Head of caudate nucleus (tissue), 42 donors: ENCODE results near the gene DCAF4.
"Not testable (repeated sequence)": the region's sequence is repeated elsewhere in the genome, so short reads cannot be mapped to it uniquely, and the experiment has no call there.

ENCODE experiments used
- DNase-seq, 42 donors: peaks; one replicate each; pipeline versions ENCODE4 v3.0.0 to v3.0.0-alpha.2; 2020 to 2021; ENCODE audit warnings: mixed read lengths in 7 of 42
- intact Hi-C: fragments of 100-400 bp; cut with DNase I; formaldehyde crosslinking; loops from one replicate; pipeline ENCODE4 v1.15.0; 2022

DCAF4 gene

GRCh38 chr14:72924337-72924736, 1.9 kb upstream of the DCAF4 start:
- intact Hi-C loops, result no loop called here
- DNase-seq, result peak in 1 of 42 donors; percentile 45

GRCh38 chr14:72925171-72925759, 999 bp upstream of the DCAF4 start:
- intact Hi-C loops, result no loop called here
- DNase-seq, result peak in 1 of 42 donors; percentile 14

DNA sequence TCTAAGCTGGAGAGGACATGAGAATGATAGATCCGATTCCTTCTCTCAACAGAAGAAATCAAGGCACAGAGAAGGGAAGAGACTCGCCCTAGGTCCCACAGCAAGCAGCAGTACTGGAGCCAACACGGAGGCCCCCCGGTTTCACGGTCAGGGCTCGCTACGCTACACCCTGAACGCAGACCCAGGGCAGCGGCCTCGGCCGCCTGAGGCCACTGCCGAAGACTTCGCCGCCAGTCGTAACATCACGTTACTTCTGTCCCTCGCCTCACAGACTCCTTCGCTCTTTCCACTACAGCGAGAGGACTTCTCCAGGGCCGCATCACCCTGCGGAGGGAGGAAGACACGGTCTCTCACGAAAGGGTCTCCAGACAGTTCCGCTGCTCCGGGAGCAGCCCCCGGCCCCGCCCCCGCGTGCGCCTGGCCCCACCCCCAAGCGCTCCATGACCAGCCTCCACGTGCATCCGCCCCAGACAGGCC, 411 bp upstream of the DCAF4 start:
- peak in 1 of 42 donors; percentile 35 for DNase-seq
- intact Hi-C loops, result no loop called here

GRCh38 chr14:72928872-72929271, 2.6 kb downstream of the DCAF4 start:
- intact Hi-C loops, result no loop called here
- no peak for DNase-seq

DNA sequence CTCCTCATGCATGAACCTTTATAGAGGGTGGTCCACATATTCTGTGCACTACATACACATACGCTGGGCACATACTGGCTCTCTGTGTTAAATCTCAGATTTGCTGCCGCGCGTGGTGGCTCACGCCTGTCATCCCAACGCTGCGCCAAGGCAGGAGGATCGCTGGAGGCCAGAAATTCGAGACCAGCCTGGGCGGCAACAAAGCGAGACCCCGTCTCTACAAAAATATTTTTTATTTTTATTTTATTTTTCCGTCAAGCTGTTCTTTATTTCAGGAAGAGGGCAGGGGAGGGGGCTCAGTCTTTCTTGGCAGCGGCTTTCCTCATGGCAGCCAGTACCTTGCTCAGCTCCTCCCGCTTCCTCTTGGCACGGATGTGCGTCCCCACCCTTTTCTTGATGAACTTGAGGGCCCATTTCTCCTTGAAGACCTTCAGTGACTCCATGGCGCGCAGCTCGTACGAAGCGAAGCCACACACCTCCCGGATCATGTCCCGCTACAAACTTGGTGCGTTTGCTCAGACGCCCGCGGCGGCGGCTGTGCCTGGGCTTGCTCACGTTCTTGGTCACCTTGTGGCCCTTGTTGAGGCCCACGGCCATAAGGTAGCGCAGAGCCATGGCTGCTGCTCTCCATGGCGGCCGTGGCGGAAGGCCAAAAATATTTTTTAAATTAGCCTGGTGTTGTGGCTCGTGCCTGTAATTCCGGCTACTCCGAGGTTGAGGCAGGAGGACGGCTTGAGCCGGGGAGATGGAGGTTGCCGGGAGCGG, 3.2 kb downstream of the DCAF4 start:
- no peak for DNase-seq
- intact Hi-C loops, result no loop called here

DNA sequence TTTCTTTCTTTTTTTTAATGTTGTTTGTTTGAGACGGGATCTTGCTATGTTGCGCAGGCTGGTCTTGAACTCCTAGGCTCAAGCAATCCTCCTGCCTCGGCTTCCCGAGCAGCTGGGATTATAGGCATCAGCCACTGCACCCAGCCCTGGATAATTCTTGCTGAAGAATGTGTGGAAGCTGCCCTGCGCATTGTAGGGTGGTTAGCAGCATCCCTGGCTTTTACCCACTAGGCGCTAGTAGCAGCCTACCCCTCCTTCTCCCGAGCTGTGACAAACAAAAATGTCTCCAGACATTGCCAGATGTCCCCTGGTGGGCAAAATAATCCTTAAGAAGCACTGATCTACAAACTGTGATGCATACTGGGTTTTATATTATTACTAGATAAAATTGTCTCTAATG, 6.6 kb downstream of the DCAF4 start:
- intact Hi-C loops, result no loop called here
- no peak for DNase-seq

DNA sequence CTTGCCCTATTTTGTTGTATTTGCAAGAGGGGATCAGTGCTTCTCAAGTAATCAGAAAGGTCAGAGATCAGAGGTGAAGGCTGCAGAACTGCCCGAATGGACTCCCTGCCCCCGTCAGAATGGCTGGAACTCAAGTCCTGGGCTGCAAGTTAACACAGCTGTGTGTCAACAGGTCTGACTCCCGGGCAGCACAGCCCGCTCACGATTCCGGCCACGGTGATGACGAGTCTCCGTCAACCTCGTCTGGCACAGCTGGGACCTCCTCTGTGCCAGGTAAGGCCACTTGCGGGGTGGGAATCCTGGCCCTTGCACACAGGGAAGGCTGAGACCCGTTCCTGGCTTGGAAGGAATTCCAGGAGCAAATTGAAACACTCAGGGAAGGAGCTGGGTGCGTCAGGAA, 13.4 kb downstream of the DCAF4 start:
- intact Hi-C loops, result no loop called here
- no peak for DNase-seq

- intact Hi-C loops, result no loop called here
- peak in 1 of 42 donors; percentile 24 for DNase-seq
These were observed 15.2 kb downstream of the DCAF4 start for GRCh38 chr14:72941286-72941985.

GRCh38 chr14:72942934-72943333, 16.7 kb downstream of the DCAF4 start:
- intact Hi-C loops, result no loop called here
- DNase-seq, result no peak

DNA sequence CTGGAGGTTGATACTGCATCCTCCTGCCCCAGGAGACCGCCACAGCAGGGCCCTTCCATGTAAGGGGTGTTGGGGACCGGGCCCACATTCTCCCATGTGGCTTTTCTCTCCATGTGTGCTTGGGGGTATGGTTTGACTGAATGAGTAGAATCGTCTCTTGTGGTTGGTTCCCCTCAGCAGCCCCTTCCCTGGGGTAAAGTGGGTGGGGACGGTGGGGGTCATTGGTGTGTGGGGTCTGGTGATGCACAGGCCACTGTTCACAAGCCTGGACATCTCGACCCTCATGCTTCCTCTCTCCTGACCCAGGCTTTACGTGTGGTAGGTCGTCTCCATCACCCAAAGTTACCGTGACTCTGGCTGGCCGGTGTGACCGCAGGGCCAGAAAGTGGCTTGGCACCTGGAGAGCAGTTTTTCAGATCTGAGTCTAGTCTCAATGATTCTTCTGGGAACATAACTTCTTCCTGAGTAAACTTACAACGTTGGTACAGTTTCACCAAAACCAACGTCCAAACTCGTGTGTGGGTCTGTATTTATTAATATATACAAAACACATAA, 17.7 kb downstream of the DCAF4 start:
- DNase-seq, result no peak
- intact Hi-C loops, result no loop called here

DNA sequence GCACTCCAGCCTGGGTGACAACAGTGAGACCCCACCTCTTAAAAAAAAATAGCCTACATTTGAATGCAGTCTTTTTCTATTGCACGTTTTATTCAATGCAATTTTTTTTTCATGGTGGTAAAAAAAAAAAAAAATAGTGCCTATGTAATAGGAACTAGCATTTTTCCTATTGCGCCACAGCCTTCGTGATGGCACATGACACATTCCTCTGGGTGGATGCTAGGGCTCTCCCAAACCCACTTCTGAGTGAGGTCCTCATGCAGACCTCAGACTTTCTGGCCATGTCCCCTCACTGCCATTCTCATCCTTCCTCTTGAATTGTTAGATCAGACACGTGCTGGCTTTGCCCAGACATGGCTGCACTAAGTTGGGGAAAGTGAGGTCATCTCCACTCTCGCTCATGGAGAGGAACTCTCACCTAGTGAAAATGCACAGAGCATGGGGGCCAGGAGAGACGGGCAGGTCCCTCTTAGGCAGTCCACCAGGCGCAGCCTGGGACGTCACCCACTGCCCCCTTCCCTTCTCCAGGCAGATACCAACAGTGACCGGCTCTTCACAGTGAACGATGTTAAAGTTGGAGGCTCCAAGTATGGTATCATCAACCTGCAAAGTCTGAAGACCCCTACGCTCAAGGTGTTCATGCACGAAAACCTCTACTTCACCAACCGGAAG, 19.2 kb downstream of the DCAF4 start:
- intact Hi-C loops, result no loop called here
- no peak for DNase-seq

DNA sequence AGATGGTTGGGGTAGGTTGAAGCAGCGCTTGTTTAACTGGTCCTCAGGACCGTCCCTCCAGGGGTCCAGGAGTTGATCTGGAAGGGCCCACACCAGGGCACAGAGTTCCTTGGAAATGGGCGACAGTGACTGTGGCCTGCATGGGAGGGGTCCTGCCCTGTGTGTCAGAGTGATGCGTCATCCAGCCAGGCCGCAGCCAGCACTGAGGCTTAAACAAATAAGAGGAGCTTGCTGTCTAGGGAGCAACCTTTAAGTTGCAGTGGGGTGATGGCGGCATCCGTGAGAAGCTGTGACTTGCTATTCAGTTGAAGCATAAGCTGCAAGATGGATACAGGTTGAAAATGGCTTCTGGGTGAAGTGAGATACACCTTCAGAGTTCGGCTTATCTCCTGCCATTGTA, 20.2 kb downstream of the DCAF4 start:
- intact Hi-C loops, result no loop called here
- DNase-seq, result no peak

- no peak for DNase-seq
- intact Hi-C loops, result no loop called here
These were observed 21.3 kb downstream of the DCAF4 start for GRCh38 chr14:72947366-72948160.

DNA sequence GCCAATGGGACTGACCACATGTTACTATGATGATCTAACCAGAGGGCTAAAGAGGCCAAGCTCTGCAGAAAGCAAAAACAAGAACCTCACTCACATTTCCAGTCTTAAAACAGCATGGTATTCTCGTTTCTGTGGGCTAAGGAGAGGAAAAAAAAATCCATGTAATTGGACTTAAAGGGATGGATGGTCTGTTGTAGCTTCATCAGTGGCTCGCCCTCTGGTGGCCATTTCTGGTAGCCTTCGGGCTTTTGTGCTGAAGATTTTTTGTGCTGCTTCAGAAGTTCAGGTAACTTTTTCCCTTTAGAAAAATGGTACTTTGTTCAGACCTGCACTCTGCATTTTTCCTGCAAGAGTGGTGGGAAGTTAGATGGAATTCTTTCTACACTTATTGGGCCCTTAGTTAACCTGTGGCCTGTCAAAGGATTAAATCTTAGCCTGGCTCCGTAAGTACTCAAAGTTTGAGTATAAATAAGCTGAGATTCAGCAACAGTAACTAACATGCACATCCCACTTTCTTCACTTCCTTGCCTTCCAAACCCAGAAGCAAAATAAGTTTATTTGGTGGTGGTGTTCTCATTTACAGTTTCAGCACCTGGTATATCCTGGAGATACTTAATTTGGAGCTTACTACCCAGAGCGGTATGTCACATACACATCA, 22.3 kb downstream of the DCAF4 start:
- peak; percentile 42 to 92 (median 78) for DNase-seq
- intact Hi-C loops, result no loop called here

- intact Hi-C loops, result no loop called here
- no peak for DNase-seq
These were observed 25.9 kb downstream of the DCAF4 start for GRCh38 chr14:72952171-72952570.

- intact Hi-C loops, DNase-seq: not testable (repeated sequence)
These were observed 30.5 kb downstream of the DCAF4 start for GRCh38 chr14:72956741-72957140.

DNA sequence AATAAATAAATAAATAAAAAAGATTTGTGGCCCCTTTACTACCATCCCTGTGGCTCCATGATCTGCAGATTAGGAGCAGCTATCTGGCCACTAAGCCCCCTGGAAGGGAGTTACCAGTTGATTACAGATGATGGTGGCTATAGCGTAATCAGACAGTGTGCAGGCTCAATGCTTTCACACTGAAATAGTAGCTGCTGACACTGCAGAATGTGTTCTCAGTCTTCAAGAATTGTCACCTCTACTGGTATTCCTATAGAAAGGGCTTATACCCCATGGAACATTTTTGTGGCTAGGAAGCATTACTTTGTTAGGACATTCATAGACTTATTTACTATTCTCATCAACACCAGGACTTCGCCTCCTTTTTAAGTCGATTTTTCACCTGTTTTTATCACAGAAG, 30.9 kb downstream of the DCAF4 start:
- no peak for DNase-seq
- intact Hi-C loops, result no loop called here

- DNase-seq, result no peak
- intact Hi-C loops, result no loop called here
These were observed 32.3 kb downstream of the DCAF4 start for GRCh38 chr14:72958548-72958947.
